ENCODE data around the gene PRKG1.

Gene PRKG1

DNA sequence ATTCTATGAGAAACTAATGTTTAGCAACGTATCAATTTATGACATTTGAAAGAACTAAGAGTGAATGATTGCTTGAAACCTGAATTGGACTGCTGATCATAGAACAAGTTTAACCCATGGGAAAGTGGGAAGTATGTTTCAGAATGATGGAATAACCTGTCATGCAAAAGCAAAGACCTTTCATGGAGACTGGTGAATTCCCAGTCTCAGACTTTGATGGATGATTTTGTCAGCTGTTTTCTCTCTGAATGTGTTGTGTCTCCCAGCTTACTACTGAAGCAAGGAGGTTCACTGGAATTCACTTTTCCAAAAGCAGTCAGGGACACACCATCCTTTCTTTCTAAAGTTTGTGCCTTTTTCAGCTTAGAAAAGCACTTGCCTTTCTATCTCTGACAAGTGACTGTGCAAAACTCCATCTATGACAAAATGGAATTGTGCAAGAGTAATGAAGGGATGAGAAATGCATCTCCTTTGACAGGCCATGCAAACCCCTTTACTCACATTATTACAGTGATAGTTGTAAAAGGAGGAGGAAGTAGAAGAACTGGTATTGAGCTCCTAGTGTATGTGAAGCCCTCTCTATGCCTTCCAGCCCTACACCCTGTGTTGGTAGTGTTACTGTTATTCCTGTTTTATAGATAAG, 176.1 kb downstream of the PRKG1 start:
- H2AFZ ChIP-seq (ENCODE audit: low read depth, low read length): no peak overlapping the region
- no peaks in the 10 kb centered on the region for H3K4me1 ChIP-seq (ENCODE audit: insufficient read depth, low read length)
- no peak overlapping the region for H3K4me2 ChIP-seq (ENCODE audit: insufficient read depth, low read length)
- H3K27ac ChIP-seq (ENCODE audit: low read length): no peak overlapping the region
- H3K27me3 ChIP-seq (ENCODE audit: insufficient read depth, low read length, poor library complexity): no peaks in the 10 kb centered on the region
- H3K9ac ChIP-seq (ENCODE audit: low read depth, low read length): no peak overlapping the region
- H4K20me1 ChIP-seq (ENCODE audit: insufficient read depth, low read length): no peaks in the 10 kb centered on the region
- no peaks in the 10 kb centered on the region for H3K36me3 ChIP-seq (ENCODE audit: insufficient read depth, low read length)
- no peak for ATAC-seq (ENCODE audit: insufficient read depth, low read depth)
- TF ChIP-seq EZH2 (IDR thresholded peaks at IDR 0.05; ENCODE audit: borderline replicate concordance, low read depth, low read length, severe bottlenecking): no peak
- TF ChIP-seq, protein P1, sequence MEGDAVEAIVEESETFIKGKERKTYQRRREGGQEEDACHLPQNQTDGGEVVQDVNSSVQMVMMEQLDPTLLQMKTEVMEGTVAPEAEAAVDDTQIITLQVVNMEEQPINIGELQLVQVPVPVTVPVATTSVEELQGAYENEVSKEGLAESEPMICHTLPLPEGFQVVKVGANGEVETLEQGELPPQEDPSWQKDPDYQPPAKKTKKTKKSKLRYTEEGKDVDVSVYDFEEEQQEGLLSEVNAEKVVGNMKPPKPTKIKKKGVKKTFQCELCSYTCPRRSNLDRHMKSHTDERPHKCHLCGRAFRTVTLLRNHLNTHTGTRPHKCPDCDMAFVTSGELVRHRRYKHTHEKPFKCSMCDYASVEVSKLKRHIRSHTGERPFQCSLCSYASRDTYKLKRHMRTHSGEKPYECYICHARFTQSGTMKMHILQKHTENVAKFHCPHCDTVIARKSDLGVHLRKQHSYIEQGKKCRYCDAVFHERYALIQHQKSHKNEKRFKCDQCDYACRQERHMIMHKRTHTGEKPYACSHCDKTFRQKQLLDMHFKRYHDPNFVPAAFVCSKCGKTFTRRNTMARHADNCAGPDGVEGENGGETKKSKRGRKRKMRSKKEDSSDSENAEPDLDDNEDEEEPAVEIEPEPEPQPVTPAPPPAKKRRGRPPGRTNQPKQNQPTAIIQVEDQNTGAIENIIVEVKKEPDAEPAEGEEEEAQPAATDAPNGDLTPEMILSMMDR (IDR thresholded peaks at IDR 0.05; ENCODE audit: borderline replicate concordance, extremely low read depth, low read length, poor library complexity, severe bottlenecking): no peak
- H3K9me3 ChIP-seq (ENCODE audit: insufficient read depth, low read length, severe bottlenecking): no peaks in the 10 kb centered on the region
- H3K79me2 ChIP-seq (ENCODE audit: insufficient read depth, low read length): no peaks in the 10 kb centered on the region
- no peak for DNase-seq
- H3K4me3 ChIP-seq (ENCODE audit: low read depth in 1 of 2, low read length in 2 of 2): no peak overlapping the region

- ATAC-seq (ENCODE audit: insufficient read depth, low read depth): no peak
- no peak overlapping the region for H3K4me3 ChIP-seq (ENCODE audit: low read depth in 1 of 2, low read length in 2 of 2)
- TF ChIP-seq, protein P1 (IDR thresholded peaks at IDR 0.05; ENCODE audit: borderline replicate concordance, extremely low read depth, low read length, poor library complexity, severe bottlenecking): no peak
- TF ChIP-seq EZH2 (IDR thresholded peaks at IDR 0.05; ENCODE audit: borderline replicate concordance, low read depth, low read length, severe bottlenecking): no peak
- H4K20me1 ChIP-seq (ENCODE audit: insufficient read depth, low read length): no peaks in the 10 kb centered on the region
- H3K9me3 ChIP-seq (ENCODE audit: insufficient read depth, low read length, severe bottlenecking): no peaks in the 10 kb centered on the region
- no peak overlapping the region for H3K4me2 ChIP-seq (ENCODE audit: insufficient read depth, low read length)
- H2AFZ ChIP-seq (ENCODE audit: low read depth, low read length): no peak overlapping the region
- H3K9ac ChIP-seq (ENCODE audit: low read depth, low read length): no peak overlapping the region
- H3K79me2 ChIP-seq (ENCODE audit: insufficient read depth, low read length): no peaks in the 10 kb centered on the region
- H3K36me3 ChIP-seq (ENCODE audit: insufficient read depth, low read length): no peaks in the 10 kb centered on the region
- no peak for DNase-seq
- no peaks in the 10 kb centered on the region for H3K27me3 ChIP-seq (ENCODE audit: insufficient read depth, low read length, poor library complexity)
- no peak overlapping the region for H3K27ac ChIP-seq (ENCODE audit: low read length)
- no peaks in the 10 kb centered on the region for H3K4me1 ChIP-seq (ENCODE audit: insufficient read depth, low read length)
Observed at GRCh38 chr10:51251110-51251509, 176.8 kb downstream of the PRKG1 start.

- H3K79me2 ChIP-seq (ENCODE audit: insufficient read depth, low read length): no peaks in the 10 kb centered on the region
- TF ChIP-seq, protein P1 (IDR thresholded peaks at IDR 0.05; ENCODE audit: borderline replicate concordance, extremely low read depth, low read length, poor library complexity, severe bottlenecking): no peak
- TF ChIP-seq EZH2 (IDR thresholded peaks at IDR 0.05; ENCODE audit: borderline replicate concordance, low read depth, low read length, severe bottlenecking): no peak
- no peak overlapping the region for H3K4me3 ChIP-seq (ENCODE audit: low read depth in 1 of 2, low read length in 2 of 2)
- no peak overlapping the region for H3K27ac ChIP-seq (ENCODE audit: low read length)
- H3K27me3 ChIP-seq (ENCODE audit: insufficient read depth, low read length, poor library complexity): no peaks in the 10 kb centered on the region
- DNase-seq (no peak), ATAC-seq (ENCODE audit: insufficient read depth, low read depth) (no peak)
- no peaks in the 10 kb centered on the region for H4K20me1 ChIP-seq (ENCODE audit: insufficient read depth, low read length)
- no peaks in the 10 kb centered on the region for H3K9me3 ChIP-seq (ENCODE audit: insufficient read depth, low read length, severe bottlenecking)
- H3K9ac ChIP-seq (ENCODE audit: low read depth, low read length): no peak overlapping the region
- H3K4me2 ChIP-seq (ENCODE audit: insufficient read depth, low read length): no peak overlapping the region
- H3K36me3 ChIP-seq (ENCODE audit: insufficient read depth, low read length): no peaks in the 10 kb centered on the region
- H2AFZ ChIP-seq (ENCODE audit: low read depth, low read length): no peak overlapping the region
- no peaks in the 10 kb centered on the region for H3K4me1 ChIP-seq (ENCODE audit: insufficient read depth, low read length)
Observed at GRCh38 chr10:51255381-51255780, 181.1 kb downstream of the PRKG1 start.
